HepG2 (cell line): ENCODE data around the gene RNF150. TPM values are rescaled to one million over a fixed set of nuclear protein-coding genes. Genes with fewer than 3 reads are reported as not detected.

Experiments
- ATAC-seq: fragments of 200-7000 bp; cut with Tn5 transposase; 3 replicates; pipeline ENCODE4 v1.9.1; 2020; ENCODE audit warnings: mild to moderate bottlenecking, moderate library complexity
- BruUV-seq: library from RNA; stranded (reverse); fragments of 400-500 nt; replicated peaks from 2 replicates; lab custom pipeline; 2021; lab: Mats Ljungman, UMichigan
- CTCF ChIA-PET: fragments of 300-600 bp; formaldehyde crosslinking; extraction: SDS; loops from one replicate; lab custom pipeline; 2021; ENCODE audit warnings: low total read pairs, inconsistent platforms, low intra/inter-chr PET ratio; lab: Yijun Ruan, JAX
- POLR2A ChIA-PET: fragments of 350-600 bp; sonication (Branson Sonifier 250); formaldehyde crosslinking; loops from one replicate; lab custom pipeline; 2020; ENCODE audit warnings: antibody characterized with exemption, inconsistent platforms; lab: Yijun Ruan, JAX
- DNase-seq: peaks from one replicate; pipeline ENCODE4 v3.0.0-alpha.2; 2015; ENCODE audit warnings: low spot score
- FAIRE-seq: peaks from 3 replicates; lab custom pipeline; 2011; peaks lifted over from hg19 to GRCh38; lab: Jason Lieb, UNC
- H2AFZ ChIP-seq: one replicate; pipeline ENCODE4 v1.6.1; 2011; ENCODE audit warnings: low read length, inconsistent platforms
- H3K27ac ChIP-seq: fragments of 300-600 bp; 3 replicates; pipeline ENCODE4 v1.8.0; 2011; ENCODE audit warnings: mixed run types, mild to moderate bottlenecking, mixed read lengths, low read length, inconsistent platforms; ENCODE audit not compliant: insufficient read depth; ENCODE audit errors: extremely low read length
- H3K27me3 ChIP-seq, 2 experiments: fragments of 200-600 bp in 1 of 2; 2 replicates in 1 of 2; 3 replicates in 1 of 2; pipeline versions ENCODE4 v1.6.0 to v1.8.0; 2011; ENCODE audit warnings: low read length in 2 of 2, mild to moderate bottlenecking in 2 of 2, moderate library complexity in 2 of 2, inconsistent platforms in 1 of 2; ENCODE audit not compliant: insufficient read depth in 2 of 2, control insufficient read depth in 1 of 2
- H3K36me3 ChIP-seq, 2 experiments: fragments of 200-600 bp in 1 of 2; replicated peaks in 1 of 2; 2 replicates in 1 of 2; 3 replicates in 1 of 2; pipeline versions ENCODE4 v1.5.1 to v1.8.0; 2011; ENCODE audit warnings: low read length in 2 of 2, inconsistent platforms in 1 of 2; ENCODE audit not compliant: insufficient read depth in 2 of 2, control insufficient read depth in 1 of 2
- H3K4me1 ChIP-seq: 2 replicates; pipeline ENCODE4 v1.5.1; 2012; ENCODE audit warnings: low read length, inconsistent platforms; ENCODE audit not compliant: insufficient read depth
- H3K4me2 ChIP-seq: 2 replicates; pipeline ENCODE4 v1.6.0; 2011; ENCODE audit warnings: low read depth, low read length, inconsistent platforms
- H3K4me3 ChIP-seq, 3 experiments: fragments of 200-600 bp in 1 of 3; sonication (generic), shearing (Covaris generic) in 1 of 3; replicated peaks in 1 of 3; 2 replicates each; pipeline ENCODE4 v1.5.1; 2011 to 2016; ENCODE audit warnings: low read length in 3 of 3, inconsistent platforms in 2 of 3, low read depth in 2 of 3, mild to moderate bottlenecking in 2 of 3, control low read depth in 1 of 3, mixed read lengths in 1 of 3; ENCODE audit not compliant: insufficient read depth in 1 of 3
- H3K79me2 ChIP-seq: one replicate; pipeline ENCODE4 v1.6.1; 2011; ENCODE audit warnings: low read length, inconsistent platforms; ENCODE audit not compliant: insufficient read depth
- H3K9ac ChIP-seq: 2 replicates; pipeline ENCODE4 v1.6.0; 2011; ENCODE audit warnings: mild to moderate bottlenecking, low read depth, low read length, inconsistent platforms; ENCODE audit not compliant: insufficient read depth
- H3K9me3 ChIP-seq: 2 replicates; pipeline ENCODE4 v1.5.1; 2012; ENCODE audit warnings: mild to moderate bottlenecking, low read length
- H4K20me1 ChIP-seq: 2 replicates; pipeline ENCODE4 v1.6.0; 2011; ENCODE audit warnings: inconsistent platforms, mild to moderate bottlenecking, low read length, moderate library complexity; ENCODE audit not compliant: insufficient read depth
- ARHGAP35 ChIP-seq: sonication (generic); formaldehyde crosslinking; IDR thresholded peaks from 2 replicates; pipeline ENCODE4 v1.9.0; 2022; ENCODE audit warnings: mild to moderate bottlenecking, inconsistent platforms, moderate library complexity, missing genetic modification reagents, borderline replicate concordance
- BRCA1 ChIP-seq: sonication (generic); formaldehyde crosslinking; IDR thresholded peaks from 2 replicates; pipeline ENCODE4 v1.4.0; 2020; ENCODE audit warnings: missing genetic modification reagents
- KMT2B ChIP-seq: IDR thresholded peaks from 2 replicates; pipeline ENCODE4 v1.6.1; 2016; ENCODE audit warnings: missing genetic modification reagents, missing compliant biosample characterization
- NR1H2 ChIP-seq: sonication (generic); formaldehyde crosslinking; IDR thresholded peaks from 2 replicates; pipeline ENCODE4 v1.8.1; 2022; ENCODE audit warnings: low read depth, missing genetic modification reagents, borderline replicate concordance
- PRPF4 ChIP-seq: fragments of 200-400 bp; formaldehyde crosslinking; IDR thresholded peaks from 2 replicates; pipeline ENCODE4 v1.6.1; 2016; ENCODE audit warnings: low read length, low read depth; ENCODE audit not compliant: poor library complexity, severe bottlenecking
- RFX3 ChIP-seq: IDR thresholded peaks from 2 replicates; pipeline ENCODE4 v1.6.1; 2016; ENCODE audit warnings: missing biosample characterization, missing genetic modification reagents
- YEATS2 ChIP-seq: sonication (generic); formaldehyde crosslinking; IDR thresholded peaks from 2 replicates; pipeline ENCODE4 v1.4.0; 2020; ENCODE audit warnings: missing genetic modification reagents, borderline replicate concordance
- ZMAT3 ChIP-seq: sonication (generic); formaldehyde crosslinking; conservative IDR thresholded peaks from 2 replicates; pipeline ENCODE4 v1.7.0; 2021; ENCODE audit warnings: missing genetic modification reagents
- ZNF256 ChIP-seq: sonication (generic); formaldehyde crosslinking; conservative IDR thresholded peaks from 2 replicates; pipeline ENCODE4 v1.4.0; 2020; ENCODE audit warnings: missing genetic modification reagents
- ZNF260 ChIP-seq: sonication (generic); formaldehyde crosslinking; IDR thresholded peaks from 2 replicates; pipeline ENCODE4 v1.4.0; 2020; ENCODE audit warnings: missing genetic modification reagents, low read depth, mild to moderate bottlenecking, borderline replicate concordance
- ZNF501 ChIP-seq: sonication (generic); formaldehyde crosslinking; IDR thresholded peaks from 2 replicates; pipeline ENCODE4 v1.5.1; 2020; ENCODE audit warnings: mild to moderate bottlenecking, moderate library complexity, missing genetic modification reagents
- ZNF563 ChIP-seq: sonication (generic); formaldehyde crosslinking; IDR thresholded peaks from 2 replicates; pipeline ENCODE4 v1.8.0; 2022; ENCODE audit warnings: mild to moderate bottlenecking, moderate library complexity, missing genetic modification reagents
- ZSCAN31 ChIP-seq: sonication (generic); formaldehyde crosslinking; IDR thresholded peaks from 2 replicates; pipeline ENCODE4 v1.5.0; 2020; ENCODE audit warnings: low read depth, mild to moderate bottlenecking, missing genetic modification reagents
- WGBS: methylation state at CpG from one replicate; pipeline ENCODE4 v1.1.6; 2017; ENCODE audit warnings: low lambda C conversion rate; 5-methylcytosine and 5-hydroxymethylcytosine counted together
- in situ Hi-C: cut with HindIII; loops from 2 replicates; pipeline ENCODE4 v1.10.0; 2017; ENCODE audit warnings: low pct_unique_long_range_greater_than_20kb; ENCODE audit not compliant: extremely low pct_ligation_motif_present
- intact Hi-C: fragments of 100-400 bp; cut with micrococcal nuclease; formaldehyde crosslinking; loops from one replicate; pipeline ENCODE4 v1.10.0; 2022; ENCODE audit not compliant: unreplicated experiment
- polyA plus RNA-seq, 8 experiments: library from polyadenylated mRNA; depleted of rRNA in 3 of 8; stranded (reverse) in 7 of 8; unstranded in 1 of 8; fragments of >200 nt; fragmentation: Illumina TruSeq in 4 of 8; extraction: Trizol in 4 of 8; gene quantifications; 2 replicates each; pipeline versions ENCODE4 v1.2.1 to v1.2.3, GENCODE V29; 2011 to 2016; ENCODE audit warnings: low read depth in 4 of 8, missing spikeins in 1 of 8, mixed read lengths in 1 of 8; ENCODE audit not compliant: insufficient read depth in 1 of 8
- total RNA-seq, 5 experiments: library from RNA; depleted of rRNA; stranded (reverse); fragments of >200 nt; fragmentation: Illumina TruSeq; extraction: Trizol; gene quantifications; 2 replicates each; pipeline ENCODE4 v1.2.3, GENCODE V29; 2016; ENCODE audit warnings: low read depth in 1 of 5
- TF ChIP-seq, protein P1 (sequence below): fragments of 450-650 bp; IDR thresholded peaks from 2 replicates; pipeline ENCODE4 v1.6.1; 2017; ENCODE audit warnings: mild to moderate bottlenecking
- TF ChIP-seq, protein P2 (sequence below): sonication (generic); formaldehyde crosslinking; IDR thresholded peaks from 2 replicates; pipeline ENCODE4 v1.4.0; 2020; ENCODE audit warnings: mild to moderate bottlenecking, missing genetic modification reagents
- TF ChIP-seq, protein P3 (sequence below): sonication (generic); formaldehyde crosslinking; IDR thresholded peaks from 2 replicates; pipeline ENCODE4 v1.5.0; 2020; ENCODE audit warnings: mild to moderate bottlenecking, low read depth, missing genetic modification reagents, borderline replicate concordance
- TF ChIP-seq, protein P4 (sequence below): sonication (generic); formaldehyde crosslinking; IDR thresholded peaks from 2 replicates; pipeline ENCODE4 v1.5.1; 2020; ENCODE audit warnings: missing genetic modification reagents, mild to moderate bottlenecking, borderline replicate concordance

The RNF150 gene
- total and polyA plus RNA-seq, 2 of the 13 experiments (the other 11 are each of a cell fraction or from before 2014, with no cell fraction given) = 0.02 to 0.03 TPM

DNA sequence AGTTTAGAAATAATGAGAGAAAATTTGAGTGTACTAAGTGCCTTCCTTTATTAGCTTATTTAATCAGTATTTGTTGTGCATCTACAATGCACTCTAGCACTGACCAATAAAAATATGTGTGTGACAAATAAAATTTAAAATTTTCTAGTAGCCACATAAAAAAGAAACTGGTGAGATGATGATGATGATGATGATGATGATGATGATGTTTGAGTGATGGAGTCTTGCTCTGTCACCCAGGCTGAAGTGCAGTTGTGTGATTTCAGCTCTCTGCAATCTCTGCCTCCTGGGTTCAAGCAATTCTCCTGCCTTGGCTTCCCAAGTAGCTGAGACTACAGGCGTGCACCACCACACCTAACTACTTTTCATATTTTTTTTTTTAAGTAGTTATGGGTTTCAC, 110.2 kb downstream of the RNF150 start (continued):
- TF ChIP-seq, protein P1, sequence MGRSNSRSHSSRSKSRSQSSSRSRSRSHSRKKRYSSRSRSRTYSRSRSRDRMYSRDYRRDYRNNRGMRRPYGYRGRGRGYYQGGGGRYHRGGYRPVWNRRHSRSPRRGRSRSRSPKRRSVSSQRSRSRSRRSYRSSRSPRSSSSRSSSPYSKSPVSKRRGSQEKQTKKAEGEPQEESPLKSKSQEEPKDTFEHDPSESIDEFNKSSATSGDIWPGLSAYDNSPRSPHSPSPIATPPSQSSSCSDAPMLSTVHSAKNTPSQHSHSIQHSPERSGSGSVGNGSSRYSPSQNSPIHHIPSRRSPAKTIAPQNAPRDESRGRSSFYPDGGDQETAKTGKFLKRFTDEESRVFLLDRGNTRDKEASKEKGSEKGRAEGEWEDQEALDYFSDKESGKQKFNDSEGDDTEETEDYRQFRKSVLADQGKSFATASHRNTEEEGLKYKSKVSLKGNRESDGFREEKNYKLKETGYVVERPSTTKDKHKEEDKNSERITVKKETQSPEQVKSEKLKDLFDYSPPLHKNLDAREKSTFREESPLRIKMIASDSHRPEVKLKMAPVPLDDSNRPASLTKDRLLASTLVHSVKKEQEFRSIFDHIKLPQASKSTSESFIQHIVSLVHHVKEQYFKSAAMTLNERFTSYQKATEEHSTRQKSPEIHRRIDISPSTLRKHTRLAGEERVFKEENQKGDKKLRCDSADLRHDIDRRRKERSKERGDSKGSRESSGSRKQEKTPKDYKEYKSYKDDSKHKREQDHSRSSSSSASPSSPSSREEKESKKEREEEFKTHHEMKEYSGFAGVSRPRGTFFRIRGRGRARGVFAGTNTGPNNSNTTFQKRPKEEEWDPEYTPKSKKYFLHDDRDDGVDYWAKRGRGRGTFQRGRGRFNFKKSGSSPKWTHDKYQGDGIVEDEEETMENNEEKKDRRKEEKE = no peak
- TF ChIP-seq, protein P2, sequence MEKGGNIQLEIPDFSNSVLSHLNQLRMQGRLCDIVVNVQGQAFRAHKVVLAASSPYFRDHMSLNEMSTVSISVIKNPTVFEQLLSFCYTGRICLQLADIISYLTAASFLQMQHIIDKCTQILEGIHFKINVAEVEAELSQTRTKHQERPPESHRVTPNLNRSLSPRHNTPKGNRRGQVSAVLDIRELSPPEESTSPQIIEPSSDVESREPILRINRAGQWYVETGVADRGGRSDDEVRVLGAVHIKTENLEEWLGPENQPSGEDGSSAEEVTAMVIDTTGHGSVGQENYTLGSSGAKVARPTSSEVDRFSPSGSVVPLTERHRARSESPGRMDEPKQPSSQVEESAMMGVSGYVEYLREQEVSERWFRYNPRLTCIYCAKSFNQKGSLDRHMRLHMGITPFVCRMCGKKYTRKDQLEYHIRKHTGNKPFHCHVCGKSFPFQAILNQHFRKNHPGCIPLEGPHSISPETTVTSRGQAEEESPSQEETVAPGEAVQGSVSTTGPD (CRISPR knock-in tag) = no peak

DNA sequence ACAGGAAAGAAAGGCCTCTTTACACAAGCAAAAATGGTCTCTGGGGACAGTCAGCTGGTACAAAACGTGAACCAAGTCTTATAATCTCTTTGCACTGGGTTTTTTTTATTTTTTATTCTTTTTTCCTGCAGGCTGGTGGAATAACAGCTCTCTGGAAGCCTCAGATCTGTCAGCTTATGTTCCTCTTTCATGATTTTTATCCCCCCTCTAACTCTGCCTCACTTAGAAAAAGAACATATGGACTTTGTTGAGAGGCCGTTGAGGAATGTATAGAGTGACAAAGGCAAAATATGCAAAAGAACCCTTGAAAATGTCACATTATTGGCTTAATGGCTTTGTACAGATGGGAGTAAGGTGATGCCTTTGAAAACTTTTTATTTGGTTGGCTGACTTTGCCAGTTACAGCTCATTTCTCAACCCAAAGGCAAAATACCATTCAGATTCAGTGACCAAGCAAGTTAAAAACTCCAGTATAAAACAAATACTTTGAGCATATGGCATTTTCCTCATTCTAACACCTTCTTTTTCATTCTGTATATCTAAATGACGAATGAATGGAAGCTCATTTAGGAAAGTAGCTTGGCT, 111.1 kb downstream of the RNF150 start:
- Histone ChIP-seq H3K4me1 (no peaks in the 10 kb centered on the region), H3K4me2 (no peak overlapping the region), H3K79me2 (no peaks in the 10 kb centered on the region), H3K9me3 (no peaks in the 10 kb centered on the region), H3K27ac (no peak overlapping the region), H3K27me3 (no peaks in the 10 kb centered on the region; a peak in 1 of 5 replicates), H3K9ac (no peak overlapping the region), H2AFZ (no peak overlapping the region), H4K20me1 (no peaks in the 10 kb centered on the region), H3K4me3 (no peak overlapping the region), H3K36me3 (no peaks in the 10 kb centered on the region)
- ATAC-seq = no peak
- under 1% methylated on average over 3 of the region's 3 CpGs for WGBS
- BruUV-seq = no TSS peak
- intact Hi-C loops (no loop called here), in situ Hi-C loops (no loop called here)
- CTCF ChIA-PET = no interaction called here
- DNase-seq = no peak
- FAIRE-seq = no peak
- POLR2A ChIA-PET = no interaction called here
- TF ChIP-seq ZNF256 (CRISPR knock-in tag) = no peak
- no peak for TF ChIP-seq ZNF260 (CRISPR knock-in tag)
- no peak for TF ChIP-seq KMT2B (CRISPR knock-in tag)
- TF ChIP-seq ARHGAP35 = no peak
- TF ChIP-seq ZMAT3 (CRISPR knock-in tag) = no peak
- no peak for TF ChIP-seq ZNF563 (CRISPR knock-in tag)
- no peak for TF ChIP-seq YEATS2
- TF ChIP-seq ZNF501 = no peak
- TF ChIP-seq RFX3 (CRISPR knock-in tag) = no peak
- TF ChIP-seq ZSCAN31 (CRISPR knock-in tag) = no peak
- TF ChIP-seq, protein P3, sequence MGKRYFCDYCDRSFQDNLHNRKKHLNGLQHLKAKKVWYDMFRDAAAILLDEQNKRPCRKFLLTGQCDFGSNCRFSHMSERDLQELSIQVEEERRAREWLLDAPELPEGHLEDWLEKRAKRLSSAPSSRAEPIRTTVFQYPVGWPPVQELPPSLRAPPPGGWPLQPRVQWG (CRISPR knock-in tag) = no peak
- no peak for TF ChIP-seq NR1H2
- TF ChIP-seq BRCA1 = no peak
- TF ChIP-seq PRPF4 = no peak
- TF ChIP-seq, protein P4, sequence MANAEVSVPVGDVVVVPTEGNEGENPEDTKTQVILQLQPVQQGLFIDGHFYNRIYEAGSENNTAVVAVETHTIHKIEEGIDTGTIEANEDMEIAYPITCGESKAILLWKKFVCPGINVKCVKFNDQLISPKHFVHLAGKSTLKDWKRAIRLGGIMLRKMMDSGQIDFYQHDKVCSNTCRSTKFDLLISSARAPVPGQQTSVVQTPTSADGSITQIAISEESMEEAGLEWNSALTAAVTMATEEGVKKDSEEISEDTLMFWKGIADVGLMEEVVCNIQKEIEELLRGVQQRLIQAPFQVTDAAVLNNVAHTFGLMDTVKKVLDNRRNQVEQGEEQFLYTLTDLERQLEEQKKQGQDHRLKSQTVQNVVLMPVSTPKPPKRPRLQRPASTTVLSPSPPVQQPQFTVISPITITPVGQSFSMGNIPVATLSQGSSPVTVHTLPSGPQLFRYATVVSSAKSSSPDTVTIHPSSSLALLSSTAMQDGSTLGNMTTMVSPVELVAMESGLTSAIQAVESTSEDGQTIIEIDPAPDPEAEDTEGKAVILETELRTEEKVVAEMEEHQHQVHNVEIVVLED (CRISPR knock-in tag) = no peak
